ENCODE results near the gene GABARAP.

Gene GABARAP

GRCh38 chr17:7241783-7242716 is at the start of gene GABARAP:
Gene GABARAP (minus strand): TSS chr17:7242449. CDS start chr17:7242330, 119 bp downstream.
- peak; percentile 88 for DNase-seq (ENCODE audit: low read depth)

- no peak for DNase-seq (ENCODE audit: low read depth)
These were observed 48.4 kb upstream of the GABARAP start for GRCh38 chr17:7290685-7291084.

- DNase-seq (ENCODE audit: low read depth), result no peak
These were observed 47.9 kb upstream of the GABARAP start for GRCh38 chr17:7290166-7290565.

GRCh38 chr17:7289256-7290032 is 47.2 kb upstream of the GABARAP start:
- no peak for DNase-seq (ENCODE audit: low read depth)

DNA sequence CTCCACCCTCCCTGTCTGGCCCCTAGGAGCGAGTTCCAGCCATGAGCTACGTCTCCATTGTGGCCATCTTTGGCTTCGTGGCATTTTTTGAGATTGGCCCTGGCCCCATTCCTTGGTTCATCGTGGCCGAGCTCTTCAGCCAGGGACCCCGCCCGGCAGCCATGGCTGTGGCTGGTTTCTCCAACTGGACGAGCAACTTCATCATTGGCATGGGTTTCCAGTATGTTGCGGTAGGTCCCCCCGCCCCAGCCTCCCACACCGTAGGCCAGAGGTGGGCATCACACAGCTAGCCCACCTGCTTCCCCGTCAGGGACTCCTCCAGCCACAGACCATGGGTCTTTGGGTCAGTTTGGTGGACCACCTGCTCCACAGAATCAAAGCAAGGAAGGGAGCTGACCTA is 43.4 kb upstream of the GABARAP start:
- no peak for DNase-seq (ENCODE audit: low read depth)

DNA sequence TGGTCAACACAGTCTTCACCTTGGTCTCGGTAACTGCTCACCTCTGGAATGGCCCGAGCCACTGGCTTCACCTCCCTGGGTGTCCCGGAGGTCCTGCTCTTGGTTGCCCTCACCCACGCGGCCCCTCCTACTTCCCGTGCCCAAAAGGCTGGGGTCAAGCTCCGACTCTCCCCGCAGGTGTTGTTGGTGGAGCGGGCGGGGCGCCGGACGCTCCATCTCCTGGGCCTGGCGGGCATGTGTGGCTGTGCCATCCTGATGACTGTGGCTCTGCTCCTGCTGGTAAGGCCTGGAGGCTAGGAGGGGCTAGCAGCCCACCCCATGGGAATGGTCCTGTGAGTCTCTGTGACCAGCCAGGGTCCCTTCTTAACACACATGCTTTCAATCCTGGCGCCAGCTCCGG is 42.7 kb upstream of the GABARAP start:
- DNase-seq (ENCODE audit: low read depth), result no peak

DNA sequence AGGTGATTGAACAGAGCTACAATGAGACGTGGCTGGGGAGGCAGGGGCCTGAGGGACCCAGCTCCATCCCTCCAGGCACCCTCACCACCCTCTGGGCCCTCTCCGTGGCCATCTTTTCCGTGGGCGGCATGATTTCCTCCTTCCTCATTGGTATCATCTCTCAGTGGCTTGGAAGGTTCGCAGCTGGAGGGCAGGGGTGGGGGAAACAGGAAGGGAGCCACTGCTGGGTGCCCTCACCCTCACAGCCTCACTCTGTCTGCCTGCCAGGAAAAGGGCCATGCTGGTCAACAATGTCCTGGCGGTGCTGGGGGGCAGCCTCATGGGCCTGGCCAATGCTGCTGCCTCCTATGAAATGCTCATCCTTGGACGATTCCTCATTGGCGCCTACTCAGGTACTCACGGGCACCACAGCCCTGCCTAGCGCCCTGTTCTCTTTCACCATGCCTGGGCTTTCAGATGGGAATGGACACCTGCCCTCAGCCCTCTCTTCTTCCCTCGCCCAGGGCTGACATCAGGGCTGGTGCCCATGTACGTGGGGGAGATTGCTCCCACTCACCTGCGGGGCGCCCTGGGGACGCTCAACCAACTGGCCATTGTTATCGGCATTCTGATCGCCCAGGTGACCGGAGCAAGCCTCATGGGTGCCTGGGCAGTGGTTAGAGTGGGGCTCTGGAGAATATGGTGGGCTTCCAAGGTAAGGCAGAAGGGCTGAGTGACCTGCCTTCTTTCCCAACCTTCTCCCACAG is 41.4 kb upstream of the GABARAP start:
- no peak for DNase-seq (ENCODE audit: low read depth)

GRCh38 chr17:7282752-7283321 is 40.6 kb upstream of the GABARAP start:
- no peak for DNase-seq (ENCODE audit: low read depth)

- DNase-seq (ENCODE audit: low read depth), result no peak
These were observed 39.9 kb upstream of the GABARAP start for GRCh38 chr17:7281953-7282751.

DNA sequence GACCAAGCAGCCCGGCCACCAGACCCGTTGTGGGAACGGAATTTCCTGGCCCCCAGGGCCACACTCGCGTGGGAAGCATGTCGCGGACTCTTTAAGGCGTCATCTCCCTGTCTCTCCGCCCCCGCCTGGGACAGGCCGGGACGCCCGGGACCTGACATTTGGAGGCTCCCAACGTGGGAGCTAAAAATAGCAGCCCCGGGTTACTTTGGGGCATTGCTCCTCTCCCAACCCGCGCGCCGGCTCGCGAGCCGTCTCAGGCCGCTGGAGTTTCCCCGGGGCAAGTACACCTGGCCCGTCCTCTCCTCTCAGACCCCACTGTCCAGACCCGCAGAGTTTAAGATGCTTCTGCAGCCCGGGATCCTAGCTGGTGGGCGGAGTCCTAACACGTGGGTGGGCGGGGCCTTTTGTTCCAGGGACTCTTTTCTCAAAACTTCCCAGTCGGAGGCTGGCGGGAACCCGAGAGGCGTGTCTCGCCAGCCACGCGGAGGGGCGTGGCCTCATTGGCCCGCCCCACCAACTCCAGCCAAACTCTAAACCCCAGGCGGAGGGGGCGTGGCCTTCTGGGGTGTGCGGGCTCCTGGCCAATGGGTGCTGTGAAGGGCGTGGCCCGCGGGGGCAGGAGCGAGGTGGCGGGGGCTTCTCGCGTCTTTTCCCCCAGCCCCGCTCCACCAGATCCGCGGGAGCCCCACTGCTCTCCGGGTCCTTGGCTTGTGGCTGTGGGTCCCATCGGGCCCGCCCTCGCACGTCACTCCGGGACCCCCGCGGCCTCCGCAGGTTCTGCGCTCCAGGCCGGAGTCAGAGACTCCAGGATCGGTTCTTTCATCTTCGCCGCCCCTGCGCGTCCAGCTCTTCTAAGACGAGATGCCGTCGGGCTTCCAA is 39.1 kb upstream of the GABARAP start, which contains the start of gene SLC2A4:
SLC2A4 (plus strand) TSS at position 645 of the 879 bp plus-strand sequence; CDS start at position 862, 217 bp downstream.
- DNase-seq (ENCODE audit: low read depth), result peak; percentile 90

GRCh38 chr17:7280519-7281073 is 38.3 kb upstream of the GABARAP start:
- DNase-seq (ENCODE audit: low read depth), result peak; percentile 57

DNA sequence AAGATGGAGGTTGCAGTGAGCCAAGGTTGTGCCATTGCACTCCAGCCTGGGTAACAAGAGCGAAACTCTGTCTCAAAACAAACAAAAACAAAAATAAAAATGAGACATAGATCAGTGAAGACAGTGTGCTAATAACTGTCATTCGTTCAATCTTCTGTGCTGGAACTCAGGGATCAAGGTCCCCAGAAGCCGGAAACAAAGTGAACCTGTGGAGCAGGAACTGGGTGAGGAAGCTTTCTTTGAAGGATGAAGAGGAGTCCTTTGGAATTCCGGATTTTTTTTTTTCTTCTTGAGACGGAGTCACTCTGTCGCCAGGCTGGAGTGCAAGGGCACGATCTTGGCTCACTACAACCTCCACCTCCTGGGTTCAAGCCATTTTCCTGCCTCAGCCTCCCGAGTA is 37.2 kb upstream of the GABARAP start:
- DNase-seq (ENCODE audit: low read depth), result no peak

- peak; percentile 49 for DNase-seq (ENCODE audit: low read depth)
These were observed 24.5 kb upstream of the GABARAP start for GRCh38 chr17:7266784-7267183.

DNA sequence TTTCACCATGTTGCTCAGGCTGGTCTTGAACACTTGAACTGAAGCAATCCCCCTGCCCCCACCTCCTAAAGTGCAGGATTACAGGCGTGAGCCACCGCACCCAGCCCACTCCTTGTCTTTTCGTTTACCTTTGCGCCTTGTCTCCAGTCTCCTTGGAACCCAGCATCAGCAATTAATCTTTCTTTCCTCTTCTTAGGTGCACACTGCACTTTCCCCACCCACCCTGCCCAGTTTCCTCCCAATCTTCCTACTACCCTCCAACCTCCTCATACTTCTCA is 21.5 kb upstream of the GABARAP start:
- no peak for DNase-seq (ENCODE audit: low read depth)

GRCh38 chr17:7262935-7263800 is 20.9 kb upstream of the GABARAP start:
- no peak for DNase-seq (ENCODE audit: low read depth)

DNA sequence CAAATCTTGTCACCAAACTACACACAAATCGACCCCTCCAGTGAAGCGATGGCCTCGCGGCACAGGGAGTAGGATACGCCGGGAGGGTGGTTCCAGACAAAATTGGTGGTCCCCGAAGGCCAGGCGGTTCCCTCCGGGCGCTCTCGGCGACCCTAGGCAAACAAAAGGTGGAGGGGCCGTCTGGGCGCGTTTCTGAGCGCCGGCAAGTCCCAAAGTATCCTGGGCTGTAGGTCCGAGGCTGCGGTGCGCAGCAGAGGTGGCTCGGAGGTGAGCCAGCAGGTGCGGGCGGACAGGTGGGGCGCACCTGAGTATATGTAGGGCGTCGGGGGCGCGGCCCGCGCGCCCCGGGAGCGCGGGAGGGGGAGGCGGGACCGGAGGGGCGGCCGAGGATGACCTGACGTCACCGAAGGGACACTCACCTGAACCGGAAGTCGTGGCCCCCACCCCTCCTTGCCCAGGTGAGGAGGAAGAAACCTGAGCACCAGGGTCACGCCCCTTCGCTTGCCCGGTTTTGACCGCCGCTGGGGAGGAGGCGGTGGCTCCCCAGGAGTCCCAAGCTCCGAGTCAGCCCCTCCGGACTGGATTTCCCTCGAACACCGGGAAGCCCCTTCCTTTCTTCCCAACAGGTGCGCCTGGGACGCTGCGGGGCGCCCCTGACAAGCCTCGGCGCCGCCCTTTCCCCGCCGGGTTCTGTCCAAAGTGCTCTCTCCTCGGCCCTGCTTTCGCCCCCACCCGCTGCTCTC is 20.1 kb upstream of the GABARAP start, which contains the start of gene CLDN7:
CLDN7 (minus strand) TSS at position 287 of the 743 bp plus-strand sequence. CDS start 435 bp downstream, outside the sequence.
- no peak for DNase-seq (ENCODE audit: low read depth)

- DNase-seq (ENCODE audit: low read depth), result no peak
These were observed 19.3 kb upstream of the GABARAP start for GRCh38 chr17:7261379-7262191.
